PC-9 (cell line): ENCODE results near the gene NR1H2.

Source experiments
- CTCF ChIP-seq: fragments of 200-600 bp; sonication (generic); conservative IDR thresholded peaks from 2 replicates; pipeline ENCODE4 v1.6.1; 2017; ENCODE audit warnings: mixed run types, antibody characterized with exemption, mild to moderate bottlenecking, moderate library complexity
- EZH2 ChIP-seq: fragments of 200-600 bp; sonication (generic); IDR thresholded peaks from 2 replicates; pipeline ENCODE4 v1.8.0; 2017; ENCODE audit warnings: antibody characterized with exemption, low read depth

GRCh38 chr19:50381881-50382729 is 5.8 kb downstream of the NR1H2 start:
- TF ChIP-seq EZH2, result no peak
- no peak for TF ChIP-seq CTCF
